Stimulated activated CD8-positive, alpha-beta memory T cell treated with anti-CD3 and anti-CD28 coated beads, Interleukin-15, amount 100 ng/mL, for 1 hour (primary cell): Measurements from ENCODE around the gene TRMT2A.
A peak's percentile ranks its signal among the peaks of the same experiment; 100 is the strongest.
"Not testable (repeated sequence)": the region's sequence is repeated elsewhere in the genome, so short reads cannot be mapped to it uniquely, and the experiment has no call there.

Experiments used
- DNase-seq: peaks from one replicate; pipeline ENCODE4 v3.0.0-alpha.2; 2020; ENCODE audit warnings: low read depth

Gene TRMT2A, protein sequence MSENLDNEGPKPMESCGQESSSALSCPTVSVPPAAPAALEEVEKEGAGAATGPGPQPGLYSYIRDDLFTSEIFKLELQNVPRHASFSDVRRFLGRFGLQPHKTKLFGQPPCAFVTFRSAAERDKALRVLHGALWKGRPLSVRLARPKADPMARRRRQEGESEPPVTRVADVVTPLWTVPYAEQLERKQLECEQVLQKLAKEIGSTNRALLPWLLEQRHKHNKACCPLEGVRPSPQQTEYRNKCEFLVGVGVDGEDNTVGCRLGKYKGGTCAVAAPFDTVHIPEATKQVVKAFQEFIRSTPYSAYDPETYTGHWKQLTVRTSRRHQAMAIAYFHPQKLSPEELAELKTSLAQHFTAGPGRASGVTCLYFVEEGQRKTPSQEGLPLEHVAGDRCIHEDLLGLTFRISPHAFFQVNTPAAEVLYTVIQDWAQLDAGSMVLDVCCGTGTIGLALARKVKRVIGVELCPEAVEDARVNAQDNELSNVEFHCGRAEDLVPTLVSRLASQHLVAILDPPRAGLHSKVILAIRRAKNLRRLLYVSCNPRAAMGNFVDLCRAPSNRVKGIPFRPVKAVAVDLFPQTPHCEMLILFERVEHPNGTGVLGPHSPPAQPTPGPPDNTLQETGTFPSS

GRCh38 chr22:20116951-20117632 is at the start of gene TRMT2A:
Gene TRMT2A, minus strand, starts transcription at chr22:20117226. Its CDS starts 320 bp downstream, at chr22:20116906.
- DNase-seq, result peak; percentile 93

GRCh38 chr22:20166703-20167102 is 49.7 kb upstream of the TRMT2A start:
- no peak for DNase-seq

DNA sequence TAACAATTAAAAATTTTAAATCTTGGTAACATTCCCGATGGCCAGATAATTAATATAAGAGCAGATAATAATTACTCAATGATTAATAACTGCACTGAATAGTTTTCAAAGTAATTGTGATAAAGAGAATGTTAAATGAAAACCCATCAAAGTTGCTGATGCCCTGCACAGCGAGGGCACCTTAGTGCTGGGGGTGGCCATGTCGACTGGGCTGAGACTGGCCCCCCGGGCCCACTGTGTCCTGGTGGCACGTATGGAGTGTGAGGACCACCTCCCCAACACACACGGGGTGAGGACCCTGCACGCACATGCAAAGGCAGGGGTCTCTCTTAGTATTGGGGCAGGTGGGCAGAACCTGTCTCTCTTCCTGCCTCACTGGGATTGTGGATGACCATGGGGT is 48.9 kb upstream of the TRMT2A start:
- no peak for DNase-seq

DNA sequence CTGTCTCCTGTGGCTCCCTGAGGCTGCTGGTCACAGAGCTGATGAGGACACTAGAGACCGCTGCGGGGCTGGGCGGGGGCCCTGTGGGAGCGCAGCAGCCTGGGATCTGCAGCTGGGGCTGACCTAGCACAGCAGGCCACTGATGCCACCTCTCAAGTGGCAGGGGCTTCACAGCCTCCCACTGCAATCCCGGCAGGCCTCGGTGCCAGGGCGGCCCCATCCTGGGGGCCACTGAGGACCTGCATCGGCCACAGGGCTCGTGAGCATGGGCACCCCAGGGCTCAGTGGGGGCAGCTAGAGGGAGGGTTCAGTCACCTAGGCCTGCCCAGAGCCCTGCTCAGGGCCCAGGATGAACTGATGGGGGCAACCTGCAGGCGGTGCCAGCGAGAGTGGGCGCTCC is 48.4 kb upstream of the TRMT2A start:
- no peak for DNase-seq

DNA sequence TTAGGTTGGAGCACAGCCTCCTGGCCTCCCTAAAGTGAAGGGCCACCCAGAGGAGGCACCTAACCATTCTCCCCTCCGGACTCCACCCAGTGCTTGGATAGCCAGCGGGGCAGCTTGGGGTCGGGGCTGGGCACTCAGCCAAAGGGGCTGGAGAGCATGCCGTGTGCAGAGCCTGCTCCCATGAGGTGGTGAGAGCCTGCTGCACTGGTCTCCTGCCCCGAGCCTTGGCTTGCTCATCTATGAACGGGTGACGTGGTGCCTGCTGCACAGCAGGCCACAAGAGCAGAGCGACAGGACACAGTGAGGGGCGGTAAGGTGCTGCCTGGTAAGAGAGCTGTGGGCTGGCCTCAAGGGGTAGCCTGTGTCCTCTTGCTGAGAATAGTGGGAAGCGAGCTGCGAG is 47.8 kb upstream of the TRMT2A start:
- DNase-seq, result no peak

- no peak for DNase-seq
Measured at GRCh38 chr22:20160041-20160440, 43.0 kb upstream of the TRMT2A start.

- not testable (repeated sequence) for DNase-seq
Measured at GRCh38 chr22:20159531-20159930, 42.5 kb upstream of the TRMT2A start.

DNA sequence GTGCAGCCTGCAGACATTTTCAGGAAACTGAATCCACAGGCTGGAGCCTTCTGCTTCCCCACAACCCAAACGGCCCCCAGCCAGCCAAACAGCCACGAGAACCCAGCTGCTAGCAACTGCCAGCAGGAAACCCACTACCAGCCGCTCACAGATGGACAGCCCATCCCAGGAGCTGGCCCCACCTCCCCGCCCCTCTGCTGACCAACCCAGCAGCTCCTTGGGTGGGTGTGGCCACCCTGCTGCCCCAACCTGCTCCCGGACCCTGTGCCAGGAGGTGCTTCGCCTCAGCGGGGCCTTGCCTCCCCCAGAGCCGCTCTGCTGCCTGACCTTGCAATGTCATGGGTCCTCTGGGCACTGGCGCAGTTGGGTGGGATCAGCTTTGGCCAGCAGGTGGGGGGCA is 42.0 kb upstream of the TRMT2A start:
- DNase-seq, result no peak

DNA sequence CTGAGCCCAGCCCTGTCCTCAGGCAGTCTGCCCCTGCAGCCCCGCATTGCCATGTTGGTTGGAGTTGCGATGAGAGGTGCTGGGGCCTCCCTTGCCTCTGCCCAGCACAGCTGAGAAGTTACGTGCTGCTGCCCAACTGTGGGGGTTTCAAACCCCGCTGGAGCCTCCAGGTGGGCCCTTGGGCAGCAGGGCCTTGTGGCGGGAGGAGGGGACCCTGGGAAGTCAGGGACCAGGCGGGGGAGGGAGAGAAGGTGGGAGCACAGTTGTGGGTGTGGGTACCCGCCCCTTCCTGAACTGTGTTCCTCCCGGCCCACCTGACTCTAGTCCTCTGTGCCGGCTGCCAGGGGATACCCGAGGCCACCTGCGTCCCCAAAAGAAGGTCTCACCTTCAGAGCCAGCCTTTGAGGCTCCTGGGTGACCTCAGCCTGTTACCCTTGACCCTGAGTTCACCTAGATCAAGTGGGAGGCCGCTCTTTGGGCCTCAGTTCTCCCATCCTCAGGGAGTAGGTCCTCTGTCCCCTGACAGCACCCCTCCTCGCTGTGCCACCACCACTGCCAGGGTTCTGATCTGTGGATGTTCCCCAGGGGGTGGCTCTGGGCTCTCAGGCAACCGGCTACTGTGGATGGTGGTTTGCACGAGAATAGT is 41.5 kb upstream of the TRMT2A start:
- no peak for DNase-seq

DNA sequence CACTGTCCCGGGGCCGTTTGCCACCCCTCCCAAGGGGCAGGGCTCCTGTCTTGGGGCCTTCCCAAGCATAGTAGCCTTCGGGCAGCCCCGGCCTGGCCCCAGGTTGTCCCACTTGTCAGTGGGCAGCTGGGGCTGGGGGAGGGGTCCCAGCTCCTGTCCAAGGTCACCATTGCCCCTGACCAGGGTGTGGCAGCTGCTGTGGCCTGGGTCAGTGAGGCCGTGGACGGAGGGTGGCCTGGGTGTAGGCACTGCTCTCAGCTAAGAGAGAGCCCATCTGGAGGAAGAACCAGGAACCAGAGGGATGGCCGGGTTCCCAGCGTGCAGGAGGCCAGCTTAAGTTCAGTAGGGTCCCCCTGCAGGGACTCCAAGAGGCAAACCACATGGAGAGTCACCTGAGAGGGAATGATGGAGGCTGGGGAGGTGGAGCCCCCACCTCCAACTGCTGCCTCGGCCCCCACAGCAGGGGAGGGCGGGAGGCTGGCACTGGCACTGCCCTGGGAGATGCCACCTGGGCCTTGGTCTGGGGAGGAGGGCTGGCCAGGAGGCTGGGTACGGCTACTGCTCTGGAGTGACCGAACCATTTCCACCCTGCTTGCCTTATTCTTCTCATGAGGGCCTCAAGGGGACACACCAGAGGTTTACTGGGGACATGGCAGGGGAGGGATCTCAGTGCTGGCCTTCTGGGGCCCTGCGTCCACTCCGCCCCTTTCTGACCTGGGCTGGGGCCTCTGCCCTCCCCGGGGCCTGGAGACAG is 40.6 kb upstream of the TRMT2A start:
- DNase-seq, result no peak

GRCh38 chr22:20156611-20157429 is 39.8 kb upstream of the TRMT2A start:
- peak; percentile 90 for DNase-seq

DNA sequence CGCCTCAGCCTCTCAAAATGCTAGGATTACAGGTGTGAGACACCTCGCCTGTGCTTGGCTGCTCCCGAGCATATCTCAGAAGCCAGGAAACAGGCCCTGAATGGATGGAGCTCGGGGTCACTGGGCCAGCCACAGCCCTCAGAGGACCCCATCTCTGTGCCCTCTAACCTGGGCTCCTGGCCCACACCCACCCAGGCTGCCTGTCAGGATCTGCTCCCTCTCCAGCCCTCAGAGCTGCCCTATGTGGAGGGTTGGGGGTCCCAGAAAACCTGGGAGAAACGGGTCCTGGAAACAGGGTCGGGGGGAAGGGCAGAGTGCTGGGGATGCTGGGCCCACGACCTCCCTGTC is 39.0 kb upstream of the TRMT2A start:
- DNase-seq, result no peak

DNA sequence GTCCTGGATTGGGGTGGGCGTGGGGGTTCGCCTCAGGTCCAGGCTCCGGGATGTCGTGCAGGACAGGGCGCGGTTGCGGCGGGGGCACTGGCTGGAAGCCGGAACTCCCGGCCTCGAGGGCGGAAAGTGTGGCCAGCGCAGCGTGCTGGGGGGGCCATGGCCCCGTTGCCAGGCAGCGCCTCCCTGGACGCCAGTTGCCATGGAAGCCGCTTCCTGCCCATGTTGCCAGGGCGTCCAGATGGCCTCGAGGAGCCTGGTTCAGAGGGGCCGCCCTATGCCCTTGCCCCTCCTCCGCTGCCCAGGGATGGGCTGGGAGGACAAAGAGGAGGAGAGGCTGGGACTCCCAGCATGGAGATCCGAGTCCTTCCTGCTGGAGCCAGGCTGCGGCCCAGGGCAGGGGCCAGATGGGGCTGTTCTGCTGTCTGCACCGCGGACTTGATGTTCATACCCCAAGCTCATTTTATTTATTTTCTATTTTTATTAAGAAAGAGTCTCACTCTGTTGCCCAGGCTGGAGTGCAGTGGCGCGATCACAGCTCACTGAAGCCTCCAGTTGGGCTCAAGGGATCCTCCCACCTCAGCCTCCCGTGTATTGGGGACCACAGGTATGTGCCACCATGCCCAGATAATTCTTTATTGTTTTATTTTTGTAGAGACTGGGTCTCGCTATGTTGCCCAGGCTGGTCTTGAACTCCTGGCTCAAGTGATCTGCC is 38.5 kb upstream of the TRMT2A start:
- DNase-seq, result no peak

GRCh38 chr22:20154602-20155187 is 37.7 kb upstream of the TRMT2A start:
- DNase-seq, result no peak

- no peak for DNase-seq
Measured at GRCh38 chr22:20153945-20154344, 36.9 kb upstream of the TRMT2A start.

- no peak for DNase-seq
Measured at GRCh38 chr22:20152464-20152890, 35.5 kb upstream of the TRMT2A start.

DNA sequence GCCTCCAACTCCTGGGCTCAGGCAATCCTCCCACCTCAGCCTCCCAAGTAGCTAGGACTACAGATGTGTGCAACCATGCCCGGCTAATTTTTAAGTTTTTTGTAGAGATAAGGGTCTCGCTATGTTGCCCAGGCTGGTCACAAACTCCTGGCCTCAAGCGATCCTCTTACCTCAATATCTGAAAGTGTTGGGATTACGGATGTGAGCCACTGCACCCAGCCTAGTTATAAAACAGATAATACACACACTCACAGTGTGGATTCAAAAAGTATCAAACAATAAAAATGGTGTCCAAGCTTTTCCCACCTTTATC is 34.2 kb upstream of the TRMT2A start:
- DNase-seq, result no peak

DNA sequence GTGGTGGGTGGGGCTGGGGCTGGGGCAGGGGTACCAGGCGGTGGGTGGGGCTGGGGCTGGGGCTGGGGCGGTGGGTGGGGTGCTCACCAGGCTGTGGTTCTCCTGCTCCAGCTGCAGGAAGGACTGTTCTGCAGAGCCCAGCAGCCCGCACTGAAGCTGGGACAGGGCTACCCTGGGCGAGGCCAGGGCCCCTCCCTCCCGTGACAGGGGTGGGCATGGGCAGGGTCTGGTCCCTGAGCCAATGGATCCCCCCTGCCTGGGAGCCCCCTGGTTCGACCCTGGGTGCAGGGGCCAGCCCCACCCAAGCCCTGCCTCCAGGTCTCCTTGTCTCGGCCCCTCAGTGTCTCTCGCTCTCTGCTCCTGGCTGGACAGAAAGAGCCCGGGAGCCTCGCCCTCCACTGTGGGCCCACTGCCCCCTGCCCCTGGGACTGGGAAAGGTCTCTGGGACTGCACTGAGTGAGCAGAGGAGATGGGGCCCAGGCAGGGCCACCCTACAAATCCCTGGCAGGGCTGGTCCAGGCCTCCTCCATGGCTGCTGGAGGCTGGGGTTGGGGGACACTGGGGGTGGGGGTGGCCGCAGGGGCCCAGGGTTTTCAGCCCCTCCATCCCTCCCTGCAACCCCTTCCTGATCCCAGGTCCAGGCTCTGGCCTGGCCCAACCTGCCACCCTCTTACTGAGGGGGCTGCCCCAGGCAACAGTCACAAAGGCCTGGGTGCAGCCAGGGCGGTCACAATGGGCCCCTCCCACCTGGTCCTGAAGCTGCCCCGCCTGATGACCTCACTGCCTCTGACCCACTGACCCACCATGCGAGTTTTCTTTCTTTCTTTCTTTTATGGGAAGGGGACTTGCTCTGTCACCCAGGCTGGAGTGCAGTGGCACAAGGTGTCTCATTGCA is 33.6 kb upstream of the TRMT2A start, which contains the start of gene CCDC188:
CCDC188 (minus strand) TSS at position 675 of the 895 bp plus-strand sequence; CDS start at position 606, 69 bp downstream.
- DNase-seq, result no peak
